Measurements from ENCODE around the gene ZFP30. TPM values are rescaled to one million over a fixed set of nuclear protein-coding genes. Genes with fewer than 3 reads are reported as not detected.

The ZFP30 gene
- total RNA-seq, 1 experiment from 2014 or later: 4.7 TPM

- H3K9me3 ChIP-seq (ENCODE audit: control insufficient read depth in 1 of 2, insufficient read depth in 1 of 2, low read depth in 1 of 2, low read length in 2 of 2): peaks cover 10 to 14% of the 10 kb centered on the region in 2 experiments; a peak in 3 of 4 replicates
- CTCF ChIA-PET: no interaction called here
- RAD21 ChIA-PET (ENCODE audit: low non-redundant PET in 1 of 2, low total read pairs in 2 of 2, uncharacterized antibody in 2 of 2, unreplicated experiment in 2 of 2): no interaction called here
Measured at GRCh38 chr19:37695144-37695899, 40.1 kb upstream of the ZFP30 start.

More at GRCh38 chr19:37695144-37695899, 40.1 kb upstream of the ZFP30 start:
- ATAC-seq (no peak), DNase-seq (ENCODE audit: low read depth, low spot score) (no peak)
- Histone ChIP-seq H3K79me2 (ENCODE audit: insufficient read depth, low read length) (no peaks in the 10 kb centered on the region), H3K4me3 (replicated peaks in 1 of 2; ENCODE audit: low read depth in 1 of 2, low read length in 2 of 2) (no peak overlapping the region), H3K9me2 (ENCODE audit: insufficient read depth) (no peaks in the 10 kb centered on the region), H3K4me2 (ENCODE audit: low read length) (no peak overlapping the region), H3K4me1 (ENCODE audit: control insufficient read depth in 1 of 2, insufficient read depth in 2 of 2, low read length in 2 of 2) (no peaks in the 10 kb centered on the region), H3K27ac (ENCODE audit: low read depth, low read length) (no peak overlapping the region), H3K27me3 (ENCODE audit: insufficient read depth, low read length) (no peaks in the 10 kb centered on the region), H3K36me3 (ENCODE audit: control insufficient read depth in 1 of 2, insufficient read depth in 2 of 2, low read length in 2 of 2) (peaks cover 0 to 11% of the 10 kb centered on the region in 2 experiments; a peak in 2 of 4 replicates), H3K9ac (ENCODE audit: low read length) (no peak overlapping the region), H2AFZ (ENCODE audit: low read depth, low read length, poor library complexity, severe bottlenecking) (no peak overlapping the region), H4K20me1 (ENCODE audit: insufficient read depth) (no peaks in the 10 kb centered on the region)
- TF ChIP-seq MAX (IDR thresholded peaks at IDR 0.05) (no peak), YY1 (IDR thresholded peaks at IDR 0.05; ENCODE audit: extremely low read depth, insufficient replicate concordance, low read depth, low read length) (no peak), SP1 (IDR thresholded peaks at IDR 0.05; ENCODE audit: low read depth) (no peak), FOSL1 (IDR thresholded peaks at IDR 0.05; ENCODE audit: low read depth) (no peak), CBX3 (IDR thresholded peaks at IDR 0.05; ENCODE audit: low read depth) (no peak), POLR2AphosphoS5 (IDR thresholded peaks at IDR 0.05; ENCODE audit: low read depth, low read length) (no peak), ELF1 (IDR thresholded peaks at IDR 0.05; ENCODE audit: borderline replicate concordance, low read depth) (no peak), RAD21 (IDR thresholded peaks at IDR 0.05; ENCODE audit: low read depth) (no peak), POLR2A (IDR thresholded peaks at IDR 0.05; ENCODE audit: borderline replicate concordance, extremely low read depth, insufficient read depth, insufficient read length) (no peak), ZFX (IDR thresholded peaks at IDR 0.05) (no peak), EGR1 (IDR thresholded peaks at IDR 0.05; ENCODE audit: low read depth) (no peak), SRF (IDR thresholded peaks at IDR 0.05; ENCODE audit: low read depth) (no peak), EZH2phosphoT487 (IDR thresholded peaks at IDR 0.05; ENCODE audit: borderline replicate concordance) (no peak)
- TF ChIP-seq, protein P1, sequence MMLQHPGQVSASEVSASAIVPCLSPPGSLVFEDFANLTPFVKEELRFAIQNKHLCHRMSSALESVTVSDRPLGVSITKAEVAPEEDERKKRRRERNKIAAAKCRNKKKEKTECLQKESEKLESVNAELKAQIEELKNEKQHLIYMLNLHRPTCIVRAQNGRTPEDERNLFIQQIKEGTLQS (IDR thresholded peaks at IDR 0.05): no peak
- TF ChIP-seq, protein P2, sequence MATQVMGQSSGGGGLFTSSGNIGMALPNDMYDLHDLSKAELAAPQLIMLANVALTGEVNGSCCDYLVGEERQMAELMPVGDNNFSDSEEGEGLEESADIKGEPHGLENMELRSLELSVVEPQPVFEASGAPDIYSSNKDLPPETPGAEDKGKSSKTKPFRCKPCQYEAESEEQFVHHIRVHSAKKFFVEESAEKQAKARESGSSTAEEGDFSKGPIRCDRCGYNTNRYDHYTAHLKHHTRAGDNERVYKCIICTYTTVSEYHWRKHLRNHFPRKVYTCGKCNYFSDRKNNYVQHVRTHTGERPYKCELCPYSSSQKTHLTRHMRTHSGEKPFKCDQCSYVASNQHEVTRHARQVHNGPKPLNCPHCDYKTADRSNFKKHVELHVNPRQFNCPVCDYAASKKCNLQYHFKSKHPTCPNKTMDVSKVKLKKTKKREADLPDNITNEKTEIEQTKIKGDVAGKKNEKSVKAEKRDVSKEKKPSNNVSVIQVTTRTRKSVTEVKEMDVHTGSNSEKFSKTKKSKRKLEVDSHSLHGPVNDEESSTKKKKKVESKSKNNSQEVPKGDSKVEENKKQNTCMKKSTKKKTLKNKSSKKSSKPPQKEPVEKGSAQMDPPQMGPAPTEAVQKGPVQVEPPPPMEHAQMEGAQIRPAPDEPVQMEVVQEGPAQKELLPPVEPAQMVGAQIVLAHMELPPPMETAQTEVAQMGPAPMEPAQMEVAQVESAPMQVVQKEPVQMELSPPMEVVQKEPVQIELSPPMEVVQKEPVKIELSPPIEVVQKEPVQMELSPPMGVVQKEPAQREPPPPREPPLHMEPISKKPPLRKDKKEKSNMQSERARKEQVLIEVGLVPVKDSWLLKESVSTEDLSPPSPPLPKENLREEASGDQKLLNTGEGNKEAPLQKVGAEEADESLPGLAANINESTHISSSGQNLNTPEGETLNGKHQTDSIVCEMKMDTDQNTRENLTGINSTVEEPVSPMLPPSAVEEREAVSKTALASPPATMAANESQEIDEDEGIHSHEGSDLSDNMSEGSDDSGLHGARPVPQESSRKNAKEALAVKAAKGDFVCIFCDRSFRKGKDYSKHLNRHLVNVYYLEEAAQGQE (IDR thresholded peaks at IDR 0.05; ENCODE audit: low read depth): no peak
- intact Hi-C loops (cut with micrococcal nuclease): no loop called here
- POLR2A ChIA-PET: no interaction called here
- BruUV-seq (replicated peaks): no TSS peak

Data from HCT116 (cell line).